ENCODE measurements around the gene BST1. TPM values are rescaled to one million over a fixed set of nuclear protein-coding genes. Genes with fewer than 3 reads are reported as not detected.

The BST1 gene
- total and polyA plus RNA-seq, 2 of the 8 experiments (the other 6 are each of a cell fraction or from before 2014, with no cell fraction given) = 0.52 to 0.54 TPM

DNA sequence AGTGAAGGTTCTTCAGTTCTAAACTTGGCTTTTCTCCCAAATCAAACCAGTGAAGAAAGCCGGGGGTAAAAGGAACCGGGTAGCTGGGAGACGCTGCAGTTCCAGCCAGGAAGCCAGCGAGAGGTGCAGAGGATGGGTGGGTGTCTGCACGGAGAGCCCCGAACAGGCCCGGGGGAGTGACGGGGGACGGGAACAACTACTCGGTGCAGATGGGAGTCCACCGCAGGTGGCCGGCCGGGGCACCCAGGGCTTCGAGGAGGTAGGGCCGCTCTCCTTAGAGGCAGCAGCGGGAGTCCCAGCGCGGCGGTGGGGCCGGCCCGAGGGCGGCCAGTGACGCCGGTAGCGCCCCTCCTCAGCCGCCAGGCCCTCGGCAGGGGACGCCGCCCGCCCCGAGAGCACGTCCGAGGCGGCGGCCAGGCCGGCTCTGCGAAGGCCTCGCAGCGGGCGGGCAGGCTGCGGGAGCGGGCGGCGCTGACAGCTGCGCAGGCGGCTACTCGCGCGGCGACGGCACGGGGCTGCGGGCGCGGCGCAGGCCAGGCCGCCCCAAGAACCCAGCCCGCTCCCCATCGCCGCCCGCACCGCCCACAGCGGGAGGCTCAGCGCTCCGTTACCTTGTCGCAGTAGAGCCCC lies 48.2 kb upstream of the BST1 start (continued):
- peak; percentile 55 for TF ChIP-seq KDM4A (IDR thresholded peaks at IDR 0.05; ENCODE audit: low read depth, low read length, severe bottlenecking)
- peak; percentile 86; the same call in 1 of the 2 replicates for TF ChIP-seq RBBP5 (IDR thresholded peaks at IDR 0.05; ENCODE audit: borderline replicate concordance, low read depth, low read length)
- TF ChIP-seq SIX5 (IDR thresholded peaks at IDR 0.05; ENCODE audit: low read depth, low read length) = no peak
